AG04449 (cell line): ENCODE measurements around the gene ITM2B.

Experiments used
- CTCF ChIA-PET: fragments of 350-600 bp; formaldehyde crosslinking; extraction: SDS; loops from one replicate; lab custom pipeline; 2021; ENCODE audit warnings: antibody characterized with exemption; lab: Yijun Ruan, JAX
- POLR2A ChIA-PET: fragments of 400-600, 350-600 bp; formaldehyde crosslinking; extraction: SDS; loops from one replicate; lab custom pipeline; 2020; ENCODE audit warnings: antibody characterized with exemption, inconsistent platforms; lab: Yijun Ruan, JAX
- DNase-seq: peaks from one replicate; pipeline ENCODE4 v3.0.0-alpha.2; 2010; ENCODE audit warnings: low read depth, low spot score
- H3K4me3 ChIP-seq: 2 replicates; pipeline ENCODE4 v1.5.1; 2011; ENCODE audit warnings: low read depth, mild to moderate bottlenecking, control low read depth, low read length
- CTCF ChIP-seq: IDR thresholded peaks from one replicate; pipeline ENCODE4 v1.5.1; 2011; ENCODE audit warnings: mild to moderate bottlenecking, moderate library complexity, low read length, control low read depth, inconsistent platforms; ENCODE audit not compliant: insufficient read depth; ENCODE audit errors: missing control alignments

ITM2B gene

GRCh38 chr13:48303359-48304142, 70.5 kb downstream of the ITM2B start, which contains the start of gene RB1:
Gene RB1, plus strand, starts transcription at chr13:48303751. Its CDS starts 162 bp downstream, at chr13:48303913.
- peak within 1 kb of the TSS; percentile 79 for H3K4me3 ChIP-seq
- TF ChIP-seq CTCF = no peak
- CTCF ChIA-PET = interaction anchor here (1.0 to 2.2 kb wide), 4 partner anchors 48 to 473 kb away, joined by 3 to 8 read pairs (median 4); no protein-coding TSS in a partner anchor
- POLR2A ChIA-PET = no interaction called here
- no peak for DNase-seq

GRCh38 chr13:48304143-48304876, 71.3 kb downstream of the ITM2B start:
- TF ChIP-seq CTCF = no peak
- ChIA-PET CTCF (interaction anchor here (1.0 to 2.0 kb wide), 2 partner anchors 30 to 472 kb away, joined by 3 to 4 read pairs; no protein-coding TSS in a partner anchor), POLR2A (no interaction called here)
- DNase-seq = no peak
- peak overlapping the region; percentile 79 for H3K4me3 ChIP-seq

GRCh38 chr13:48311223-48311622, 78.2 kb downstream of the ITM2B start:
- ChIA-PET POLR2A (no interaction called here), CTCF (interaction anchor here (0.7 kb wide), 1 partner anchor 269 kb away, joined by 3 read pairs; no protein-coding TSS in a partner anchor)
- TF ChIP-seq CTCF = no peak
- no peak overlapping the region for H3K4me3 ChIP-seq
- no peak for DNase-seq

- POLR2A ChIA-PET = no interaction called here
- CTCF ChIA-PET = interaction anchor here (1.0 kb wide), 1 partner anchor 453 kb away, joined by 3 read pairs; no protein-coding TSS in a partner anchor
- no peak for DNase-seq
- TF ChIP-seq CTCF = no peak
- H3K4me3 ChIP-seq = no peak overlapping the region
Observed at GRCh38 chr13:48315969-48316650, 83.1 kb downstream of the ITM2B start.

- H3K4me3 ChIP-seq = no peak overlapping the region
- ChIA-PET POLR2A (no interaction called here), CTCF (no interaction called here)
- no peak for DNase-seq
- no peak for TF ChIP-seq CTCF
Observed at GRCh38 chr13:48316826-48317510, 84.0 kb downstream of the ITM2B start.
